MM.1S (cell line): ENCODE results near the gene ZNF586.

ENCODE experiments used
- EZH2 ChIP-seq: fragments of 300-600 bp; sonication (generic); optimal IDR thresholded peaks from 2 replicates; pipeline ENCODE3; 2017; ENCODE audit warnings: low read depth, mild to moderate bottlenecking, antibody characterized with exemption, low read length, mixed read lengths
- TF ChIP-seq, protein P1 (sequence below): fragments of 300-600 bp; sonication (generic); IDR thresholded peaks from 2 replicates; pipeline ENCODE4 v1.5.1; 2016; ENCODE audit warnings: antibody characterized with exemption, low read length, mixed read lengths

DNA sequence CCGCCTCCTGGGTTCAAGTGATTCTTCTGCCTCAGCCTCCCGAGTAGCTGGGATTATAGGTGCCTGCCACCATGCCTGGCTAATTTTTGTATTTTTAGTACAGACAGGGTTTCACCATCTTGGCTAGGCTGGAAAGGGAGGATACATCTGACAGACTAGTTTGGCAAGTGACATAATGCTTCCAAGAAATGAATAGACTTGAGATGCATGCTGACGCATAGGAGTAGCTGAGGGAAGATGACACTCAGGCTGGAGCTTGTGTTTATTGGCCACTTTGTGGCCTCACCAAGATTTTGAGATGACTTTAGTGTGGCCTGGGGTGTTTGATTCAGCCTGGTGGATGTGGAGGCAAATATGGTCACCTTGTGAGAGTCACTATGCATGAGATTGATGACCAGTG lies 4.0 kb downstream of the ZNF586 start:
- TF ChIP-seq EZH2: no peak
- TF ChIP-seq, protein P1, sequence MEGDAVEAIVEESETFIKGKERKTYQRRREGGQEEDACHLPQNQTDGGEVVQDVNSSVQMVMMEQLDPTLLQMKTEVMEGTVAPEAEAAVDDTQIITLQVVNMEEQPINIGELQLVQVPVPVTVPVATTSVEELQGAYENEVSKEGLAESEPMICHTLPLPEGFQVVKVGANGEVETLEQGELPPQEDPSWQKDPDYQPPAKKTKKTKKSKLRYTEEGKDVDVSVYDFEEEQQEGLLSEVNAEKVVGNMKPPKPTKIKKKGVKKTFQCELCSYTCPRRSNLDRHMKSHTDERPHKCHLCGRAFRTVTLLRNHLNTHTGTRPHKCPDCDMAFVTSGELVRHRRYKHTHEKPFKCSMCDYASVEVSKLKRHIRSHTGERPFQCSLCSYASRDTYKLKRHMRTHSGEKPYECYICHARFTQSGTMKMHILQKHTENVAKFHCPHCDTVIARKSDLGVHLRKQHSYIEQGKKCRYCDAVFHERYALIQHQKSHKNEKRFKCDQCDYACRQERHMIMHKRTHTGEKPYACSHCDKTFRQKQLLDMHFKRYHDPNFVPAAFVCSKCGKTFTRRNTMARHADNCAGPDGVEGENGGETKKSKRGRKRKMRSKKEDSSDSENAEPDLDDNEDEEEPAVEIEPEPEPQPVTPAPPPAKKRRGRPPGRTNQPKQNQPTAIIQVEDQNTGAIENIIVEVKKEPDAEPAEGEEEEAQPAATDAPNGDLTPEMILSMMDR: no peak
